ENCODE results near the gene KRTAP10-3.

DNA sequence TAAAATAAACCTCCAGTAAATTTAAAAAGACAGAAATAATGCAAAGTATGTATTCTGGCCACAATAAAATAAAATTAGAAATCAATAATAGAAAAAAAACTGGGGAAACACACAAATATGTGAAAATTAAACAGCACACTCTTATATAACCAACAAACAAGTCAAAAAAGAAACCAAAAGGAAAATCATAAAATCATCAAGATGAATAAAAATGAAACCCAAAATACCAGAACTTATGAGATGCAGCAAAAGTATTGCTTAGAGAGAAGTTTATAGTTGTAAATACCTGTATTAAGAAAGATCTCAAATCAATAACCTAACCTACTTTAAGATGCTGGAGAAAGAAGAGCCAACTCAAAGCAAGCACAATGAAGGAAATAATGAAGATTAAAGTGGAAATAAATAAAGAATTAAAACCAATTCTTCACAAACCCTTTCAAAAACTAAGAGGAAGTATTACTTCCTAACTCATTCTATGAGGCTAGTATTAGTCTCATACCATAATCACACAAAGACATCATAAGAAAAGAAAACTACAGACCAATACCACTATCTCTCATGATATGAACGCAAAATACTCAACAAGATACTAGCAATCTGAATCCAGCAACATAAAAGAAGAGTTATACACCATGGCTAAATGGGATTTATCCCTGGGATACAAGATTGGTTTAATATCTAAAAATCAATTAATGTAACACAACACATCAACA lies 6.4 kb upstream of the KRTAP10-3 start:
- TF ChIP-seq, protein P1, sequence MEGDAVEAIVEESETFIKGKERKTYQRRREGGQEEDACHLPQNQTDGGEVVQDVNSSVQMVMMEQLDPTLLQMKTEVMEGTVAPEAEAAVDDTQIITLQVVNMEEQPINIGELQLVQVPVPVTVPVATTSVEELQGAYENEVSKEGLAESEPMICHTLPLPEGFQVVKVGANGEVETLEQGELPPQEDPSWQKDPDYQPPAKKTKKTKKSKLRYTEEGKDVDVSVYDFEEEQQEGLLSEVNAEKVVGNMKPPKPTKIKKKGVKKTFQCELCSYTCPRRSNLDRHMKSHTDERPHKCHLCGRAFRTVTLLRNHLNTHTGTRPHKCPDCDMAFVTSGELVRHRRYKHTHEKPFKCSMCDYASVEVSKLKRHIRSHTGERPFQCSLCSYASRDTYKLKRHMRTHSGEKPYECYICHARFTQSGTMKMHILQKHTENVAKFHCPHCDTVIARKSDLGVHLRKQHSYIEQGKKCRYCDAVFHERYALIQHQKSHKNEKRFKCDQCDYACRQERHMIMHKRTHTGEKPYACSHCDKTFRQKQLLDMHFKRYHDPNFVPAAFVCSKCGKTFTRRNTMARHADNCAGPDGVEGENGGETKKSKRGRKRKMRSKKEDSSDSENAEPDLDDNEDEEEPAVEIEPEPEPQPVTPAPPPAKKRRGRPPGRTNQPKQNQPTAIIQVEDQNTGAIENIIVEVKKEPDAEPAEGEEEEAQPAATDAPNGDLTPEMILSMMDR (IDR thresholded peaks at IDR 0.05): no peak
- TF ChIP-seq POLR2A (IDR thresholded peaks at IDR 0.05): no peak
